Keratinocyte (primary cell): ENCODE results near the gene RRP1.

Experiments
- CTCF ChIP-seq, 3 experiments: IDR thresholded peaks in 1 of 3; conservative IDR thresholded peaks in 1 of 3; optimal IDR thresholded peaks in 1 of 3; 2 replicates in 2 of 3; 3 replicates in 1 of 3; pipeline versions ENCODE3 to v1.5.1; 2011; ENCODE audit warnings: low read length in 3 of 3, mild to moderate bottlenecking in 3 of 3, moderate library complexity in 2 of 3, control low read depth in 1 of 3, inconsistent platforms in 1 of 3; ENCODE audit not compliant: insufficient read depth in 2 of 3; ENCODE audit errors: extremely low read depth in 1 of 3
- EZH2 ChIP-seq: IDR thresholded peaks from one replicate; pipeline ENCODE4 v1.6.1; 2012; ENCODE audit warnings: inconsistent platforms, mild to moderate bottlenecking, low read length, moderate library complexity

- TF ChIP-seq CTCF (optimal IDR thresholded peaks at IDR 0.05 in 1 of 3, IDR thresholded peaks at IDR 0.05 in 1 of 3, conservative IDR thresholded peaks at IDR 0.05 in 1 of 3; ENCODE audit: extremely low read depth in 1 of 3, insufficient read depth in 2 of 3, low read length in 3 of 3) (no peak), EZH2 (no peak)
Measured at GRCh38 chr21:43771199-43771675, 18.1 kb upstream of the RRP1 start.
